Uterus (tissue), 2 donors: ENCODE data around the gene ARHGAP31.

Experiments
- CTCF ChIP-seq, 4 experiments: fragments of 200-600 bp in 2 of 4; fragments of 450-650 bp in 2 of 4; sonication (generic) in 2 of 4; IDR thresholded peaks; one replicate each; pipeline ENCODE4 v1.5.1; 2016 to 2019; ENCODE audit warnings: antibody characterized with exemption in 4 of 4, mild to moderate bottlenecking in 2 of 4, moderate library complexity in 1 of 4
- POLR2A ChIP-seq, 2 donors: fragments of 450-650 bp; IDR thresholded peaks; one replicate each; pipeline ENCODE4 v1.6.1; 2016; ENCODE audit warnings: antibody characterized with exemption in 2 of 2, mild to moderate bottlenecking in 1 of 2, moderate library complexity in 1 of 2

GRCh38 chr3:119318876-119319275 lies 24.7 kb downstream of the ARHGAP31 start:
- TF ChIP-seq CTCF (IDR thresholded peaks at IDR 0.05), result no peak
- no peak for TF ChIP-seq POLR2A (IDR thresholded peaks at IDR 0.05)
